ENCODE data around the gene TNS2. TPM values are rescaled to one million over a fixed set of nuclear protein-coding genes. Genes with fewer than 3 reads are reported as not detected.

The TNS2 gene
- total RNA-seq, 1 experiment from 2014 or later: 13.1 TPM

- Histone ChIP-seq H3K36me3 (ENCODE audit: low read depth, low read length) (no peaks in the 10 kb centered on the region), H2AFZ (ENCODE audit: low read length) (no peak overlapping the region), H3K79me2 (ENCODE audit: low read length) (peaks cover 34% of the 10 kb centered on the region), H3K9me2 (replicated peaks; ENCODE audit: low read length) (no peaks in the 10 kb centered on the region), H3K27me3 (ENCODE audit: low read length) (no peaks in the 10 kb centered on the region), H3K9me3 (ENCODE audit: low read length) (no peaks in the 10 kb centered on the region), H3K9ac (ENCODE audit: low read length) (peak overlapping the region; percentile 64; the same call in 1 of the 2 replicates), H3K27ac (ENCODE audit: low read length) (peak overlapping the region; percentile 55), H3F3A (ENCODE audit: low read length, unreplicated experiment) (peaks cover 5% of the 10 kb centered on the region), H4K20me1 (ENCODE audit: low read length) (no peaks in the 10 kb centered on the region), H3K4me3 (ENCODE audit: low read length) (peak overlapping the region; percentile 67; the same call in 1 of the 2 replicates), H3K4me2 (ENCODE audit: low read length) (peak overlapping the region; percentile 89), H3K4me1 (ENCODE audit: insufficient read depth, low read length) (peaks cover 73% of the 10 kb centered on the region)
- BruUV-seq (replicated peaks): no TSS peak
- DNase-seq: no peak
- ChIA-PET POLR2A (ENCODE audit: unreplicated experiment) (interaction anchor here (0.6 kb wide), 2 partner anchors 52 to 483 kb away, joined by 3 to 4 read pairs; no protein-coding TSS in a partner anchor), CTCF (interaction anchor here (2.0 to 2.2 kb wide), 2 partner anchors 12 to 17 kb away, joined by 7 to 13 read pairs; no protein-coding TSS in a partner anchor)
- ATAC-seq: no peak
- TF ChIP-seq EZH2 (IDR thresholded peaks at IDR 0.05; ENCODE audit: low read length, unreplicated experiment) (no peak), EZH2phosphoT487 (IDR thresholded peaks at IDR 0.05; ENCODE audit: borderline replicate concordance, low read length) (no peak), CTCF (conservative IDR thresholded peaks at IDR 0.05; ENCODE audit: low read depth, low read length) (no peak; the same call in 1 of the 2 replicates)
- intact Hi-C loops (cut with micrococcal nuclease): no loop called here
Measured at GRCh38 chr12:53048780-53049401, 974 bp upstream of the TNS2 start.

- Histone ChIP-seq H3K4me3 (ENCODE audit: low read length) (peak overlapping the region; percentile 67), H3K4me2 (ENCODE audit: low read length) (peak overlapping the region; percentile 89), H3K27ac (ENCODE audit: low read length) (peak overlapping the region; percentile 55; the same call in 1 of the 2 replicates), H3K9me3 (ENCODE audit: low read length) (no peaks in the 10 kb centered on the region), H3K27me3 (ENCODE audit: low read length) (no peaks in the 10 kb centered on the region), H4K20me1 (ENCODE audit: low read length) (no peaks in the 10 kb centered on the region), H3K79me2 (ENCODE audit: low read length) (peaks cover 34% of the 10 kb centered on the region), H3K9ac (ENCODE audit: low read length) (peak overlapping the region; percentile 64), H3F3A (ENCODE audit: low read length, unreplicated experiment) (peaks cover 5% of the 10 kb centered on the region), H2AFZ (ENCODE audit: low read length) (no peak overlapping the region), H3K36me3 (ENCODE audit: low read depth, low read length) (no peaks in the 10 kb centered on the region), H3K4me1 (ENCODE audit: insufficient read depth, low read length) (peaks cover 73% of the 10 kb centered on the region), H3K9me2 (replicated peaks; ENCODE audit: low read length) (no peaks in the 10 kb centered on the region)
- ChIA-PET CTCF (no interaction called here), POLR2A (ENCODE audit: unreplicated experiment) (no interaction called here)
- DNase-seq: no peak
- ATAC-seq: no peak
- BruUV-seq (replicated peaks): TSS peak; percentile 10
- intact Hi-C loops (cut with micrococcal nuclease): no loop called here
- TF ChIP-seq EZH2phosphoT487 (IDR thresholded peaks at IDR 0.05; ENCODE audit: borderline replicate concordance, low read length) (no peak), EZH2 (IDR thresholded peaks at IDR 0.05; ENCODE audit: low read length, unreplicated experiment) (no peak), CTCF (conservative IDR thresholded peaks at IDR 0.05; ENCODE audit: low read depth, low read length) (no peak)
Measured at GRCh38 chr12:53050426-53051057, 677 bp downstream of the TNS2 start.

Measured in PC-3 (cell line).